Parathyroid adenoma (tissue), 2 donors: ENCODE measurements around the gene MTHFD2.

Experiments used
- H2AFZ ChIP-seq: fragments of 300-600 bp; sonication (generic); one replicate; pipeline ENCODE4 v1.7.0; 2017; ENCODE audit warnings: antibody characterized with exemption, mild to moderate bottlenecking
- H3K27ac ChIP-seq: fragments of 300-600 bp; sonication (generic); one replicate; pipeline ENCODE4 v1.7.0; 2017
- H3K27me3 ChIP-seq: fragments of 300-600 bp; sonication (generic); one replicate; pipeline ENCODE4 v1.7.0; 2017; ENCODE audit warnings: low read length; ENCODE audit not compliant: control insufficient read depth, insufficient read depth
- H3K36me3 ChIP-seq: fragments of 300-600 bp; sonication (generic); one replicate; pipeline ENCODE4 v1.7.0; 2017; ENCODE audit warnings: low read length; ENCODE audit not compliant: control insufficient read depth, insufficient read depth
- H3K4me1 ChIP-seq: fragments of 300-600 bp; sonication (generic); one replicate; pipeline ENCODE4 v1.7.0; 2017; ENCODE audit warnings: control low read depth
- H3K4me2 ChIP-seq: fragments of 300-600 bp; sonication (generic); one replicate; pipeline ENCODE4 v1.7.0; 2017; ENCODE audit warnings: low read length
- H3K4me3 ChIP-seq: fragments of 300-600 bp; sonication (generic); one replicate; pipeline ENCODE4 v1.7.0; 2017; ENCODE audit warnings: low read depth, low read length
- H3K79me2 ChIP-seq: fragments of 300-600 bp; sonication (generic); one replicate; pipeline ENCODE4 v1.7.0; 2017; ENCODE audit warnings: control low read depth
- H3K9ac ChIP-seq: fragments of 300-600 bp; sonication (generic); one replicate; pipeline ENCODE4 v1.7.0; 2017; ENCODE audit warnings: mild to moderate bottlenecking
- H3K9me3 ChIP-seq: fragments of 300-600 bp; sonication (generic); one replicate; pipeline ENCODE4 v1.7.0; 2017; ENCODE audit warnings: low read length; ENCODE audit not compliant: control insufficient read depth
- TF ChIP-seq, protein P1 (sequence below): fragments of 300-600 bp; sonication (generic); IDR thresholded peaks from one replicate; pipeline ENCODE4 v1.7.0; 2017; ENCODE audit warnings: antibody characterized with exemption, mild to moderate bottlenecking
- donor health status: primary hyperparathyroidism.

MTHFD2 gene

DNA sequence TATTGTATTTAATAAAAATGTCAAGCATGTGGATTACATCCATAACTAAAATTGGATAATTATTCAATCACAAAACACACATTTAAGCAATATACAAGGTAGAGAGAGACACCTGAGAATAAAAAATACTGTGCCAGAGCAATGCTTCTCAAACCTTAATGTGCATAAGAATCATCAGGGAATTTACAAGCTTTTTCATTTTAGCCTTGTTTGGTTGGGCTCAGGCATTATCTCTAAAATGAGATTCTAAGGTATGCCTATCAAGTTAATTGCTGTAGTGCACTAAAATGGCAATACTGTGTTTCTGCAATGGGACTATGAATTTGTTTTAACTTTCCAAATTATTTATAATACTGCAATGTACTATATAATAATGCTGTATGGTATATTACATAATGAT is 20.7 kb upstream of the MTHFD2 start:
- peak overlapping the region; percentile 80 for H3K27ac ChIP-seq
- H3K27me3 ChIP-seq: no peaks in the 10 kb centered on the region
- TF ChIP-seq, protein P1, sequence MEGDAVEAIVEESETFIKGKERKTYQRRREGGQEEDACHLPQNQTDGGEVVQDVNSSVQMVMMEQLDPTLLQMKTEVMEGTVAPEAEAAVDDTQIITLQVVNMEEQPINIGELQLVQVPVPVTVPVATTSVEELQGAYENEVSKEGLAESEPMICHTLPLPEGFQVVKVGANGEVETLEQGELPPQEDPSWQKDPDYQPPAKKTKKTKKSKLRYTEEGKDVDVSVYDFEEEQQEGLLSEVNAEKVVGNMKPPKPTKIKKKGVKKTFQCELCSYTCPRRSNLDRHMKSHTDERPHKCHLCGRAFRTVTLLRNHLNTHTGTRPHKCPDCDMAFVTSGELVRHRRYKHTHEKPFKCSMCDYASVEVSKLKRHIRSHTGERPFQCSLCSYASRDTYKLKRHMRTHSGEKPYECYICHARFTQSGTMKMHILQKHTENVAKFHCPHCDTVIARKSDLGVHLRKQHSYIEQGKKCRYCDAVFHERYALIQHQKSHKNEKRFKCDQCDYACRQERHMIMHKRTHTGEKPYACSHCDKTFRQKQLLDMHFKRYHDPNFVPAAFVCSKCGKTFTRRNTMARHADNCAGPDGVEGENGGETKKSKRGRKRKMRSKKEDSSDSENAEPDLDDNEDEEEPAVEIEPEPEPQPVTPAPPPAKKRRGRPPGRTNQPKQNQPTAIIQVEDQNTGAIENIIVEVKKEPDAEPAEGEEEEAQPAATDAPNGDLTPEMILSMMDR: no peak

DNA sequence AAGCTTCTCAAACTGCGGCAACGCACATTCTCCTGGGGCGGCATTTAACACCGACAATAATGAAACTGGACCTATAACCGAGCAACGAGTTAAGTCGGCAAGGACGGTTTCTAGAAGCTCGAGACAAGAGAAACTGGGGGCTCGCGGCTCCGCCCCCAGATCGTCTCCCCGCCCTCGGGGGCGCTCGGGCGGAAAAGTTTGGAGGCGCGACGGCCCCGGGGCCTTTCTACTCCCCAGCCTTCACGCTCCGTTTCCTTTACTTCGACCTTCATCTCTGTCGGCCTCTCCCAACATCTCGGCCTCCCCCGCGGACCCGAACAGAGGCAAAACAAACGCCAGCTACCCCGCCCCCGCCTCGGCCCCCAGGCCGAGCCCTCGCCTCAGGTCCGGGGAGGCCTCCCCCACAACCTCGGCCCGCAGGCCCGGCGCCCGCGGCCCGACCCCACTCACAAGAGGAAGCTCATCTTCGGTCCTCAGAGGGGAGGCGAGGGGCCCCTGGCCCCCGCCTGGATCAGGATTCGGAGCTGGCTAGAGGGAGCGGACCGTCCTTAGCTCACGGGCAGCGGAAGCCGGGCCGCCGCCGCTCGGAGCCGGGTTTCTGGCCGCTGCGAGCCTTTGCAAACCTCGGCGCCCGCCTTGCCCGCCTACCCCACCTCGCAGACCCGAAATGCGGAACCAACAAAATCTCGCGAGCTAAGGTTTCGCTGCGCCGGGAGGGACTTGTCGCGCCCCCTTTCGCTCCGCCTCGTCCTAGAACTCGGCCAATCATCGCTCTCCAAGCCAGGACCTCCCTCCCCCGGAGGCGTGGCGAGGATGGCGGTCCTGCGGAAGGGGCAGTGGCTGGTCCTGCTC is 20.0 kb upstream of the MTHFD2 start, which contains the start of gene MOB1A:
MOB1A (minus strand) TSS at position 669 of the 852 bp plus-strand sequence; CDS start at position 464, 205 bp downstream.
- no peaks in the 10 kb centered on the region for H3K4me1 ChIP-seq
- TF ChIP-seq, protein P1: no peak

More for the DNA sequence above, 20.7 kb upstream of the MTHFD2 start:
- Histone ChIP-seq H3K9me3 (no peaks in the 10 kb centered on the region), H3K4me3 (peak overlapping the region; percentile 75), H3K36me3 (no peaks in the 10 kb centered on the region), H3K4me1 (no peaks in the 10 kb centered on the region), H2AFZ (peak overlapping the region; percentile 88), H3K9ac (no peak overlapping the region), H3K4me2 (peak overlapping the region; percentile 52), H3K79me2 (peaks cover 34% of the 10 kb centered on the region)

DNA sequence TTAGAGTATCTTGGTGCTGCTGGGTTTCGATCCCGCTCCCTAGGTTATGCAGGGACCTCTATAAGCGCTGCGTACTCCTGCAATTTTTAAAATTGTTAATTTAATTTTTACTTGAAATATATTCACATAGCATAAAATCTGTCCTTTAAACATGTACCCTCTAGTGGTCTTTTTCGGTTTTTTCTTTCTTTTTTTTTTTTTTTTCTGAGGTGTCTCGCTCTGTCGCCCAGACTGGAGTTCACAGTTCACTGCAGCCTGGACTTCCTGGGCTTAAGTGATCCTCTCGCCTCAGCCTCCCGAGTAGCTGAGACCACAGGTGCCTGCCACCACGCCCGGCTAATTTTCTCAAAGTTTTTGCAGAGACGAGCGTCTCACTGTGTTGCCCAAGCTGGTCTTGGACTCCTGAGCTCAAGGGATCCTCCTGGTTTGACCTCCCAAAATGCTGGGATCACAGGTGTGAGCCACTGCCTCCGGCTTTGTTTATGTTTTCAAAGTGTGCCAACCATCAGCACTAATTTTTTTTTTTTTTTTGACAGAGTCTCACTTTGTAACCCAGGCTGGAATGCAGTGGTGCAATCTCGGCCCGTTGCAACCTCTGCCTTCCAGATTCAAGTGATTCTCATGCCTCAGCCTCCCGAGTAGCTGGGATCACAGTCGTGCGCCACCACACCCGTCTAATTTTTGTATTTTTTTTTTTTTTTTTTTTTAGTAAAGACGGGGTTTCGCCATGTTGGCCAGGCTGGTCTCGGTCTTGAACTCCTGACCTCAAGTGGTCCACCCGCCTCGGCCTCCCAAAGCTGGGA is 19.2 kb upstream of the MTHFD2 start:
- H3K4me2 ChIP-seq: peak overlapping the region; percentile 52
- H3K27ac ChIP-seq: peak overlapping the region; percentile 80
- no peaks in the 10 kb centered on the region for H3K4me1 ChIP-seq
- H3K4me3 ChIP-seq: peak overlapping the region; percentile 75
- no peak overlapping the region for H3K9ac ChIP-seq
- peak overlapping the region; percentile 88 for H2AFZ ChIP-seq
- TF ChIP-seq, protein P1: peak; percentile 30
- no peaks in the 10 kb centered on the region for H3K9me3 ChIP-seq
- no peaks in the 10 kb centered on the region for H3K27me3 ChIP-seq
- peaks cover 25% of the 10 kb centered on the region for H3K79me2 ChIP-seq
- no peaks in the 10 kb centered on the region for H3K36me3 ChIP-seq

More for the DNA sequence above, 20.0 kb upstream of the MTHFD2 start, which contains the start of gene MOB1A:
- Histone ChIP-seq H2AFZ (peak within 1 kb of the TSS; percentile 88), H3K9ac (peak within 1 kb of the TSS; percentile 88), H3K27me3 (no peaks in the 10 kb centered on the region), H3K9me3 (no peaks in the 10 kb centered on the region), H3K79me2 (peaks cover 31% of the 10 kb centered on the region), H3K4me2 (peak within 1 kb of the TSS; percentile 52), H3K27ac (peak within 1 kb of the TSS; percentile 80), H3K4me3 (peak within 1 kb of the TSS; percentile 75), H3K36me3 (no peaks in the 10 kb centered on the region)

DNA sequence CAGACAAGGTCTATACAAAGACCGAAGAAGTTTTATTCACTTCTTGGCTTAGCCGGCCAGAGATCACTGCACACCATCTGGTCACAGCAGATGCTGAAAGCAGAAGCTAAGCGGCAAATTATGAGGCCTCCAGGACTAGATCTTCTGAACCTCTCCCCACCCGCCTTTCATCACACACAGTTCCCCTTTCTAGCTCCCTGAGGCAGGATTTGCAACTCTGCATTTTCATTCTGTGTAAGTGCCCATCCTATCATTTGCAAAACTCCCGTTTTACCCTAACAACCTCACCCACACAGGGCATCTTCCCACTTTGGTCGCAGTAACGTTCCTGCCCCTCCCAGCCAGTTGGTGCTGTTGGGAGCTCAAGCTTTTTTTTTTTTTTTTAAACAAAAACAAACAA is 16.7 kb upstream of the MTHFD2 start:
- no peaks in the 10 kb centered on the region for H3K27me3 ChIP-seq
- no peaks in the 10 kb centered on the region for H3K36me3 ChIP-seq
- H3K27ac ChIP-seq: no peak overlapping the region
- H2AFZ ChIP-seq: peak overlapping the region; percentile 40
- H3K4me1 ChIP-seq: no peaks in the 10 kb centered on the region
- H3K4me3 ChIP-seq: no peak overlapping the region
- TF ChIP-seq, protein P1: no peak
- H3K9me3 ChIP-seq: no peaks in the 10 kb centered on the region
- H3K9ac ChIP-seq: no peak overlapping the region
- no peak overlapping the region for H3K4me2 ChIP-seq
- peaks cover 6% of the 10 kb centered on the region for H3K79me2 ChIP-seq
